Naive thymus-derived CD4-positive, alpha-beta T cell (primary cell): ENCODE results near the gene PKD2L2. TPM values are rescaled to one million over a fixed set of nuclear protein-coding genes. Genes with fewer than 3 reads are reported as not detected.

Experiments used
- ATAC-seq: fragments of 150-1000 bp; cut with Tn5 transposase; 2 replicates; pipeline ENCODE4 v1.10.0; 2021; ENCODE audit warnings: mild to moderate bottlenecking, moderate library complexity
- CTCF ChIA-PET: fragments of 350-600 bp; sonication (Branson Sonifier 250); formaldehyde crosslinking; loops from one replicate; lab custom pipeline; 2021; ENCODE audit warnings: antibody characterized with exemption; lab: Charles Lee
- POLR2A ChIA-PET: fragments of 350-600 bp; sonication (Branson Sonifier 250); formaldehyde crosslinking; loops from one replicate; lab custom pipeline; 2021; ENCODE audit warnings: antibody characterized with exemption, inconsistent platforms; lab: Charles Lee
- DNase-seq, 9 donors: peaks; one replicate each; pipeline versions ENCODE4 v3.0.0 to v3.0.0-alpha.2; 2020 to 2022; ENCODE audit warnings: mixed read lengths in 1 of 9
- H3K27ac ChIP-seq: one replicate; pipeline ENCODE4 v1.7.0; 2013; ENCODE audit warnings: mild to moderate bottlenecking, low read depth, low read length, moderate library complexity
- H3K27me3 ChIP-seq, 2 donors: one replicate each; pipeline ENCODE4 v1.7.0; 2013; ENCODE audit warnings: low read length in 2 of 2, mild to moderate bottlenecking in 2 of 2, moderate library complexity in 2 of 2; ENCODE audit not compliant: control insufficient read depth in 2 of 2, insufficient read depth in 2 of 2
- H3K36me3 ChIP-seq, 3 experiments: 1 replicate in 2 of 3; 2 replicates in 1 of 3; pipeline ENCODE4 v1.7.0; 2013; ENCODE audit warnings: low read length in 3 of 3, mild to moderate bottlenecking in 3 of 3, moderate library complexity in 1 of 3; ENCODE audit not compliant: insufficient read depth in 3 of 3, control insufficient read depth in 2 of 3
- H3K4me1 ChIP-seq, 2 donors: one replicate each; pipeline ENCODE4 v1.7.0; 2013; ENCODE audit warnings: low read length in 2 of 2, mild to moderate bottlenecking in 2 of 2, moderate library complexity in 1 of 2; ENCODE audit not compliant: control insufficient read depth in 2 of 2, insufficient read depth in 2 of 2
- H3K4me3 ChIP-seq: 2 replicates; pipeline ENCODE4 v1.7.0; 2013; ENCODE audit warnings: mild to moderate bottlenecking, low read length
- H3K9me3 ChIP-seq, 3 experiments: 1 replicate in 2 of 3; 2 replicates in 1 of 3; pipeline ENCODE4 v1.7.0; 2013; ENCODE audit warnings: low read length in 3 of 3; ENCODE audit not compliant: control insufficient read depth in 2 of 3
- H3K27ac Mint-ChIP-seq, 9 donors: one replicate each; pipeline ENCODE4 v1.8.0; 2020 to 2022; ENCODE audit warnings: mixed read lengths in 9 of 9, mild to moderate bottlenecking in 8 of 9, moderate library complexity in 5 of 9, inconsistent platforms in 2 of 9
- H3K27me3 Mint-ChIP-seq, 5 donors: one replicate each; pipeline ENCODE4 v1.8.0; 2021 to 2022; ENCODE audit warnings: mixed read lengths in 5 of 5, mild to moderate bottlenecking in 1 of 5
- H3K36me3 Mint-ChIP-seq, 5 donors: one replicate each; pipeline ENCODE4 v1.8.0; 2020 to 2022; ENCODE audit warnings: mixed read lengths in 5 of 5, mild to moderate bottlenecking in 3 of 5, inconsistent platforms in 1 of 5
- H3K4me1 Mint-ChIP-seq, 7 donors: one replicate each; pipeline ENCODE4 v1.8.0; 2020 to 2022; ENCODE audit warnings: mixed read lengths in 7 of 7, mild to moderate bottlenecking in 3 of 7, inconsistent platforms in 1 of 7
- H3K4me3 Mint-ChIP-seq, 10 donors: one replicate each; pipeline ENCODE4 v1.8.0; 2020 to 2022; ENCODE audit warnings: mild to moderate bottlenecking in 10 of 10, mixed read lengths in 10 of 10, moderate library complexity in 6 of 10, inconsistent platforms in 2 of 10
- H3K9me3 Mint-ChIP-seq, 11 donors: one replicate each; pipeline ENCODE4 v1.8.0; 2020 to 2022; ENCODE audit warnings: mixed read lengths in 11 of 11, mild to moderate bottlenecking in 4 of 11, inconsistent platforms in 1 of 11, moderate library complexity in 1 of 11
- intact Hi-C, 2 donors: fragments of 100-400 bp; cut with micrococcal nuclease; formaldehyde crosslinking; loops; one replicate each; pipeline ENCODE4 v1.15.1; 2023
- polyA plus RNA-seq, 2 donors: library from polyadenylated mRNA; unstranded; fragments of 300-500 nt; fragmentation: Illumina TruSeq; gene quantifications; one replicate each; pipeline ENCODE4 v1.2.3, GENCODE V29; 2021
- total RNA-seq, 6 experiments: library from RNA in 5 of 6; stranded (reverse) in 5 of 6; gene quantifications; 1 replicate in 5 of 6; 2 replicates in 1 of 6; pipeline ENCODE4 v1.2.3 and lab custom pipeline; 2021 to 2026

Gene PKD2L2
- total and polyA plus RNA-seq, 7 experiments from 2014 or later, result 0.26 to 1.2 (median 0.46) TPM; not detected in 3

DNA sequence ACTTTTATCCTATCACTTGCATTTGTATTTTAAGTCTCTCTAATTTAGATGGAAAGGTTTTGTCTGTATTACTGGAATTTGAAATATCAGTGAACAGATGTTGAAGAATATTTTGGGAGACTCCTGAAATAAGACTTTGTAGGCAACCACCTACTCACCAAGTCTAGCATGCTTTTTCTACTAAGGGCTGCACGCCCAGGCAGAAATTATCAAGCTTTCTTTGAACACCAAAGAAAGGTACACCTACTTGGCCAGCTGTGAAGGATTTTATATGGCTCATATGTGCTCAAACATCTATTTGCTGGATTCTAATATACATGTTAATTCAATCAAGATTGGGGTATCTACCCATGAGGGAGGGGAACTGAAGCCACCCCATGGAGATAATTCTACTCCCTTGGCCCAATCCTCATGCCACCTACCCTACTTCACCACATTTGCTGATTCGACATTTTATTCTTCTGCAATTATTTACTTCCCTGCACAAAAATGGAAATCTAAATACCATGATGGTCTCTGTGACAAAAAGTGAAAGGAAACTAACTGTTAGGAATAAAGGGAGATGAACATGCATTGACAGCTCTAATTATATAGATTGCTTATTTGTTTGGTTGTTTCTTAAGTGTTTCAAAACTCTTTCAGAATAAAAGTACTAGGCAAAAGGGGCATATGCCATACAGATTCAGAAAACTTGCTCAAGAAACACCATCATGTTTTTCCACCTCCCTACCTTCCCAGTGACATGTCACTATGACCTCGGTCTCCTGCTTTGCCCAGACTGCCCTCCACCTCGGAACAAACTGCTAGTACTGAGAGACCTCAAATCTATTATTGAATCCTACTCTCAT is 22.5 kb upstream of the PKD2L2 start:
- ChIA-PET CTCF (no interaction called here), POLR2A (no interaction called here)
- Mint-ChIP-seq H3K9me3 (no peaks in the 10 kb centered on the region), H3K27me3 (peaks cover 0 to 5% (median 0%) of the 10 kb centered on the region in 5 donors), H3K4me1 (peaks cover 4 to 9% (median 5%) of the 10 kb centered on the region in 7 donors), H3K4me3 (no peak overlapping the region), H3K27ac (no peak overlapping the region), H3K36me3 (peaks cover 0 to 15% (median 0%) of the 10 kb centered on the region in 5 donors)
- Histone ChIP-seq H3K27me3 (no peaks in the 10 kb centered on the region), H3K27ac (no peak overlapping the region), H3K4me3 (no peak overlapping the region), H3K36me3 (no peaks in the 10 kb centered on the region), H3K9me3 (no peaks in the 10 kb centered on the region), H3K4me1 (no peaks in the 10 kb centered on the region)
- ATAC-seq (no peak), DNase-seq (no peak)
- intact Hi-C loops, result no loop called here

DNA sequence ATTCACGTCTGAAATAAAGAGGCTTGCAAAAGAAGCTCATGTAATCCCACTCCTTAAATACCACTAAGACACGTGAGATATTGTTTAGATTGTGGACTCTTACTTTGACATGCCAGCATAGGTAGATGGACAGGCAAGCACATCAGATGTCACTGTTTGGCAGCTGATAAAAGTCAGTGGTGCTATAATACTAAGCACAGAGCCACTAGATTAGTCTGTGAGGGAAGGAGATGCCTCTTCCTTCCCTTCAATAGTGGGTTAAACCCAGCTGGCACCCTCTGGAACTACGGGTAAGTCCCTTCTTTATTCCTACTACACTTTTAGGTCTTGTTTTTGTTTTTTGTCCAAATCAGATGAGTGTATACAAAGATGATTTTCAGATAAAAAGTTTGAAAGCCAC is 21.6 kb upstream of the PKD2L2 start, which contains the start of gene MYOT:
Gene MYOT, plus strand, starts transcription at position 197 of the 400 bp plus-strand sequence. CDS start 2,792 bp downstream, outside the sequence.
- Histone ChIP-seq H3K27me3 (no peaks in the 10 kb centered on the region), H3K4me1 (no peaks in the 10 kb centered on the region), H3K9me3 (no peaks in the 10 kb centered on the region), H3K36me3 (no peaks in the 10 kb centered on the region), H3K27ac (no peak within 1 kb of the TSS), H3K4me3 (no peak within 1 kb of the TSS)
- intact Hi-C loops, result no loop called here
- no peak for ATAC-seq
- Mint-ChIP-seq H3K27ac (no peak within 1 kb of the TSS), H3K4me1 (peaks cover 0 to 5% (median 0%) of the 10 kb centered on the region in 7 donors), H3K36me3 (peaks cover 0 to 15% (median 0%) of the 10 kb centered on the region in 5 donors), H3K4me3 (no peak within 1 kb of the TSS), H3K9me3 (no peaks in the 10 kb centered on the region), H3K27me3 (peaks cover 0 to 10% (median 0%) of the 10 kb centered on the region in 5 donors)
- CTCF ChIA-PET, result no interaction called here
- DNase-seq, result no peak
- POLR2A ChIA-PET, result no interaction called here

DNA sequence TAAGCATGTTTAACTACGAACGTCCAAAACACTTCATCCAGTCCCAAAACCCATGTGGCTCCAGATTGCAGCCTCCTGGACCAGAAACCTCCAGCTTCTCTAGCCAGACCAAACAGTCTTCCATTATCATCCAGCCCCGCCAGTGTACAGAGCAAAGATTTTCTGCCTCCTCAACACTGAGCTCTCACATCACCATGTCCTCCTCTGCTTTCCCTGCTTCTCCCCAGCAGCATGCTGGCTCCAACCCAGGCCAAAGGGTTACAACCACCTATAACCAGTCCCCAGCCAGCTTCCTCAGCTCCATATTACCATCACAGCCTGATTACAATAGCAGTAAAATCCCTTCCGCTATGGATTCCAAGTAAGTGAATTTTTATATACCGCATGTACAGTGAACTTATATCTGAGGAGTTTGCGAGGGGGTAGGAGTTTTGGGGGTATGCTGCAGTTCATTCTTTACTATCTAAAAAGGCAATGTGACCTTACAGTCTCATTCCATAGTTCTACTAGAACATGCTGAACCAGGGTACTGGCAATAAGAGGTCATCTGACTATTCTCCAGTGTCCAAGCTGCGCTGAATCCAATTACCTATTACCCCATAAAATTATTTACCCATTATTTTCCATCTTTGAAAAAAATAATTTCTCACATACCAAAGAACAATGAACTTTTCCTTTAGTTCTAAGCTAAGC is 18.5 kb upstream of the PKD2L2 start:
- Histone ChIP-seq H3K9me3 (no peaks in the 10 kb centered on the region), H3K4me1 (no peaks in the 10 kb centered on the region), H3K27ac (no peak overlapping the region), H3K4me3 (no peak overlapping the region), H3K27me3 (no peaks in the 10 kb centered on the region), H3K36me3 (no peaks in the 10 kb centered on the region)
- CTCF ChIA-PET, result interaction anchor here (0.8 kb wide), 1 partner anchor 217 kb away, joined by 3 read pairs; no protein-coding TSS in a partner anchor
- intact Hi-C loops, result no loop called here
- peaks cover 0 to 11% (median 0%) of the 10 kb centered on the region in 5 donors for H3K27me3 Mint-ChIP-seq
- H3K4me1 Mint-ChIP-seq, result peaks cover 0 to 5% (median 0%) of the 10 kb centered on the region in 7 donors
- no peak overlapping the region for H3K27ac Mint-ChIP-seq
- DNase-seq (no peak), ATAC-seq (no peak)
- POLR2A ChIA-PET, result interaction anchor here (0.6 kb wide), 1 partner anchor 18 kb away, joined by 5 read pairs; no protein-coding TSS in a partner anchor
- peaks cover 0 to 6% (median 0%) of the 10 kb centered on the region in 5 donors for H3K36me3 Mint-ChIP-seq
- H3K4me3 Mint-ChIP-seq, result no peak overlapping the region
- H3K9me3 Mint-ChIP-seq, result no peaks in the 10 kb centered on the region

DNA sequence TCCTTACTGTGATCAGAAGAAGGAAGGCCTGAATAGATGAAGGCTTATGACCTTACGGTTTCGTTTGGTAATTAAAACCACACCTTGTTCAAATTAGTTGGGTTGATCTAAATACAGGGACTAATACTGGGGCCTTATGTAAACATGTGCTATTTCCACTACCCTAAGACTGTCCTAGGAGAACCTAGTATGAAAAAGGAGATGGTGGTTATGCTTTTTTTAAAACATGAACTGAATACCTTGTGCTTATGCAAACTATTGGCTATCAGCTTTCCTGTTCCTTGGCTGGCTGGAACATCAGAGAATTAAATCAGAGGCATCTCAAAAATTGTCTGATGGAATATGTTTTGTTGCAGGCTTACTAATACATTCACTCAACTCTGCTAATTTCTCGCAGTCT is 17.7 kb upstream of the PKD2L2 start:
- Histone ChIP-seq H3K4me1 (no peaks in the 10 kb centered on the region), H3K27me3 (no peaks in the 10 kb centered on the region), H3K27ac (no peak overlapping the region), H3K36me3 (no peaks in the 10 kb centered on the region), H3K9me3 (no peaks in the 10 kb centered on the region), H3K4me3 (no peak overlapping the region)
- H3K27ac Mint-ChIP-seq, result no peak overlapping the region
- peaks cover 0 to 5% (median 0%) of the 10 kb centered on the region in 7 donors for H3K4me1 Mint-ChIP-seq
- H3K27me3 Mint-ChIP-seq, result peaks cover 0 to 8% (median 0%) of the 10 kb centered on the region in 5 donors
- ChIA-PET POLR2A (interaction anchor here (0.7 kb wide), 1 partner anchor 21 kb away, joined by 3 read pairs; no protein-coding TSS in a partner anchor), CTCF (no interaction called here)
- peaks cover 0 to 5% (median 0%) of the 10 kb centered on the region in 5 donors for H3K36me3 Mint-ChIP-seq
- H3K9me3 Mint-ChIP-seq, result no peaks in the 10 kb centered on the region
- ATAC-seq, result no peak
- DNase-seq, result no peak
- H3K4me3 Mint-ChIP-seq, result no peak overlapping the region
- intact Hi-C loops, result no loop called here

GRCh38 chr5:137872466-137872865 is 16.8 kb upstream of the PKD2L2 start:
- no peaks in the 10 kb centered on the region for H3K9me3 Mint-ChIP-seq
- Histone ChIP-seq H3K27ac (no peak overlapping the region), H3K27me3 (no peaks in the 10 kb centered on the region), H3K4me3 (no peak overlapping the region), H3K4me1 (no peaks in the 10 kb centered on the region), H3K36me3 (no peaks in the 10 kb centered on the region), H3K9me3 (no peaks in the 10 kb centered on the region)
- no peak for ATAC-seq
- H3K27me3 Mint-ChIP-seq, result peaks cover 0 to 8% (median 0%) of the 10 kb centered on the region in 5 donors
- H3K4me3 Mint-ChIP-seq, result no peak overlapping the region
- DNase-seq, result no peak
- peaks cover 0 to 5% (median 0%) of the 10 kb centered on the region in 5 donors for H3K36me3 Mint-ChIP-seq
- ChIA-PET CTCF (no interaction called here), POLR2A (interaction anchor here (0.7 kb wide), 1 partner anchor 21 kb away, joined by 3 read pairs; no protein-coding TSS in a partner anchor)
- no peak overlapping the region for H3K27ac Mint-ChIP-seq
- peaks cover 0 to 5% (median 0%) of the 10 kb centered on the region in 7 donors for H3K4me1 Mint-ChIP-seq
- intact Hi-C loops, result no loop called here

GRCh38 chr5:137876101-137876500 is 13.2 kb upstream of the PKD2L2 start:
- ATAC-seq, result no peak
- CTCF ChIA-PET, result no interaction called here

More at GRCh38 chr5:137876101-137876500, 13.2 kb upstream of the PKD2L2 start:
- H3K27ac Mint-ChIP-seq, result no peak overlapping the region
- no peak overlapping the region for H3K4me3 ChIP-seq
- peaks cover 0 to 4% (median 0%) of the 10 kb centered on the region in 5 donors for H3K36me3 Mint-ChIP-seq
- H3K9me3 ChIP-seq, result no peaks in the 10 kb centered on the region
- no peaks in the 10 kb centered on the region for H3K9me3 Mint-ChIP-seq
- no peaks in the 10 kb centered on the region for H3K36me3 ChIP-seq
- H3K27ac ChIP-seq, result no peak overlapping the region
- POLR2A ChIA-PET, result no interaction called here
- H3K4me3 Mint-ChIP-seq, result no peak overlapping the region
- intact Hi-C loops, result no loop called here
- DNase-seq, result no peak
- H3K4me1 ChIP-seq, result no peaks in the 10 kb centered on the region
- no peaks in the 10 kb centered on the region for H3K27me3 ChIP-seq
- peaks cover 0 to 4% (median 0%) of the 10 kb centered on the region in 7 donors for H3K4me1 Mint-ChIP-seq
- peaks cover 0 to 7% (median 0%) of the 10 kb centered on the region in 5 donors for H3K27me3 Mint-ChIP-seq
